Activated CD8-positive, alpha-beta memory T cell treated with anti-CD3 and anti-CD28 coated beads, Interleukin-2, amount 50 U/mL, for 4 hours (primary cell): ENCODE data around the gene DGKB.

Experiments used
- DNase-seq: peaks from one replicate; pipeline ENCODE4 v3.0.0-alpha.2; 2020

Gene DGKB

GRCh38 chr7:14902589-14903067, at the start of gene DGKB:
Gene DGKB (minus strand): TSS chr7:14902751.
- no peak for DNase-seq

- DNase-seq: no peak
These were observed 47.5 kb upstream of the DGKB start for GRCh38 chr7:14950013-14950412.

GRCh38 chr7:14938181-14938580, 35.6 kb upstream of the DGKB start:
- no peak for DNase-seq

GRCh38 chr7:14937581-14937980, 35.0 kb upstream of the DGKB start:
- DNase-seq: no peak

- no peak for DNase-seq
These were observed 34.0 kb upstream of the DGKB start for GRCh38 chr7:14936554-14936953.

GRCh38 chr7:14934839-14935238, 32.3 kb upstream of the DGKB start:
- no peak for DNase-seq

GRCh38 chr7:14931511-14932215, 29.1 kb upstream of the DGKB start:
- DNase-seq: no peak

- DNase-seq: no peak
These were observed 21.8 kb upstream of the DGKB start for GRCh38 chr7:14924398-14924797.

- no peak for DNase-seq
These were observed 8.5 kb upstream of the DGKB start for GRCh38 chr7:14911077-14911476.

GRCh38 chr7:14908697-14909096, 6.1 kb upstream of the DGKB start:
- no peak for DNase-seq

GRCh38 chr7:14905764-14906163, 3.2 kb upstream of the DGKB start:
- no peak for DNase-seq

GRCh38 chr7:14900051-14900450, 2.5 kb downstream of the DGKB start:
- no peak for DNase-seq

GRCh38 chr7:14899030-14899429, 3.5 kb downstream of the DGKB start:
- no peak for DNase-seq

GRCh38 chr7:14896461-14896860, 6.1 kb downstream of the DGKB start:
- no peak for DNase-seq

GRCh38 chr7:14894826-14895225, 7.7 kb downstream of the DGKB start:
- no peak for DNase-seq

- DNase-seq: no peak
These were observed 9.6 kb downstream of the DGKB start for GRCh38 chr7:14892961-14893360.

GRCh38 chr7:14891289-14891688, 11.3 kb downstream of the DGKB start:
- DNase-seq: no peak

- no peak for DNase-seq
These were observed 13.6 kb downstream of the DGKB start for GRCh38 chr7:14888962-14889361.

- DNase-seq: no peak
These were observed 16.0 kb downstream of the DGKB start for GRCh38 chr7:14886533-14886932.

- no peak for DNase-seq
These were observed 26.5 kb downstream of the DGKB start for GRCh38 chr7:14875941-14876587.

GRCh38 chr7:14871880-14872279, 30.7 kb downstream of the DGKB start:
- DNase-seq: no peak

GRCh38 chr7:14870394-14870793, 32.2 kb downstream of the DGKB start:
- DNase-seq: no peak

GRCh38 chr7:14868937-14869336, 33.6 kb downstream of the DGKB start:
- DNase-seq: no peak

GRCh38 chr7:14861456-14861855, 41.1 kb downstream of the DGKB start:
- DNase-seq: no peak

GRCh38 chr7:14859267-14859666, 43.3 kb downstream of the DGKB start:
- no peak for DNase-seq
